ENCODE measurements around the gene GMEB2. TPM values are rescaled to one million over a fixed set of nuclear protein-coding genes. Genes with fewer than 3 reads are reported as not detected.
"Not testable (repeated sequence)": the region's sequence is repeated elsewhere in the genome, so short reads cannot be mapped to it uniquely, and the experiment has no call there.

GMEB2 gene
- total RNA-seq, 1 donor from 2014 or later: 7.3 TPM

DNA sequence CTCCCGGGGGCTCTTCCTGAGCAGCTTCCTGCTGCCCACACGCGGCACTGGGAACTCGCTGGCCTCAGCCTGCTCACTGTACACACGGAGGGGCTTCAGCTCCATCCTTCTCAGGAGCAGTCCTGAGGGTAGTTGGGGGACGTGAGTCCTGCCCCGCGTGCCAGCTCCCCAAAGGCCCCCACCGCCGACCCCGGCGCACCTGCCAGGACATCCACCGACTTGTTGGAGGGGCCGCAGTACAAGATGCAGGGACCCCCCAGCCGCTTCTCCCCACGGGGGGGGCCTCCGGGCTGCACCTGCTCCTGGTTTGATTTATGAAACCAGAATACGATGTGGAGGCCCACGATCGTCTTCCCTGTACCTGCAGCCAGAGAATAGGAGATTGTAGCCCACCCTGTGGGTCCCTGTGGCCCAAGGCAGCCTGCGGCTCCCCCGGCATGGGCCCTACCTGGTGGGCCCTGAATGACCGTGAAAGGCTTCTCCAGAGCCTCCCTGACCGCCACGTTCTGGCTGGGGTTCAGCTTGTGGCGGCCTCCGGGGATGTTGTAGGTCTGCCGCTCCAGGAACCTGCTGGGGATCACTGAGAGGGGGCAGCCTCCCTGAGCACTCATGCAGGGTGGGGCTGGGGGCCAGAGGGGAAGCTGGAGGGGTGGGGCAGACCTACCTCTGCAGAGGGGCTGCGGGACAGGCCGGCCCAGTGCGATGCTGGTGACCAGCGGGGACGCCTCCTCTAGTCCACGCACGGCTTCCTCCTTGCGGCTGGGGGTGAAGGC is 65.1 kb downstream of the GMEB2 start:
- DNase-seq (ENCODE audit: low read depth in 2 of 2): no peak

DNA sequence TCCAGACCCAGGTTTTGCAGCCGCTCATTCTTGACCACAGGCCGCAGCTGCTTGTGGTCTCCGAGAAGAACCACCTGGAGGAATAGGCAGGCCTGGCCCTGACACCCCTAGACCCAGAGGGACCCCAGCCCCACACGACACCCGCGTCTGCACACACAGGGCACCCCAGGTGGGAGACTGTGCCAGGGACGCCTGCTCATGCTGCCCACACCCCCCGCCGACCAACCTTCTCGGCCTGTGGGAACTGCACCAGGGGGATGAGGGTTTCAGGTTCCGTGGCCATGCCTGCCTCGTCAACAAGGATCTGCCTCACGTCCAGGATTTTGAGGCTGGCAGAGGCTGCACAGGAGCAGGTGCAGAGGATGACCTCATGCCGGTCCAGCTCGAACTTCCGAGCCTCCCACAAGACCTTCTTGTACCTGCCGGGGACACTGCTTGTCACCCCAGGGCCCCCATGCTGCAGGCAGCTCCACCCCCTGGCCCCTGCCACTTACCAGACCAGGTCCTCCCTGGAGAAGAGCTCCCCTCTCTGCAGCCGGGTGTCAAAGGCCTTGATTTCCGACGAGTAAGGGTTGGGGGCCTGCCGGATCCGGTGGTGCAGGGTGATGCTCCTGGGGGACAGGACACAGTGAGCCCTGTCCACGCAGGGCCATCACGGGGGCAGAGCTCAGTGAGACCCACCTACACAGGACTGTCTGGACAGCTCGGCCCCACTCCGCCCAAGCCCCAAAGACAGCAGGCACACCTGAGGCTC is 65.9 kb downstream of the GMEB2 start:
- DNase-seq (ENCODE audit: low read depth in 2 of 2): no peak

GRCh38 chr20:63560333-63560805 is 66.5 kb downstream of the GMEB2 start:
- no peak for DNase-seq (ENCODE audit: low read depth in 2 of 2)

DNA sequence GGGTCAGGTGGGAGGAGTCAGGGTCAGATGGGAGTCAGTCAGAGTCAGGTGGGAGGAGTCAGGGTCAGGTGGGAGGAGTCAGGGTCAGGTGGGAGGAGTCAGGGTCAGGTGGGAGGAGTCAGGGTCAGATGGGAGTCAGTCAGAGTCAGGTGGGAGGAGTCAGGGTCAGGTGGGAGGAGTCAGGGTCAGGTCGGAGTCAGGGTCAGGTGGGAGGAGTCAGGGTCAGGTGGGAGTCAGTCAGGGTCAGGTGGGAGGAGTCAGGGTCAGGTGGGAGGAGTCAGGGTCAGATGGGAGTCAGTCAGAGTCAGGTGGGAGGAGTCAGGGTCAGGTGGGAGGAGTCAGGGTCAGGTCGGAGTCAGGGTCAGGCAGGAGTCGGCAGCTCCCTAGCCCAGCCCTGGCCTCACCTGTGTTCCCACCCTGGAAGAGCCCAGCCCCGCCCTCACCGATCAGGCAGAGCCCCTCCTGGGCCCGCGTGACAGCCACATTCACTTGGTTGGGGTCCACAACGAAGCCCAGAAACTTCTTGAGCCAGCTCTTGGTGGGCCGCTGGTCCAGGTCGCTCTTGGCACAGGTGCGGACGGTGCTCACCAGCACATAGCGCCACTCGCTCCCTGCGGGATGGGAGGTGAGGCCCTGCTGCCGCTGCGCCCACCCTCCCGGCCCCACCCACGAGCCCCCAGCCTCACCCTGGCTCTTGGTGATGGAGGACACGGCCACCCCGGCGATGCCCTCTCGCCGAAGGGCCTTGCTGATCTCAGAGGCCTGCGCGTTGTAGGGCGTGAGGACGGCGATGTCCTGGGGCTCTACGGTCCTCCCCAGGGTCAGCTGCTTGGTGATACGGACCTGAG is 67.2 kb downstream of the GMEB2 start:
- DNase-seq (ENCODE audit: low read depth in 2 of 2): not testable (repeated sequence)

GRCh38 chr20:63558804-63559484 is 68.0 kb downstream of the GMEB2 start:
- DNase-seq (ENCODE audit: low read depth in 2 of 2): no peak

GRCh38 chr20:63557481-63557891 is 69.4 kb downstream of the GMEB2 start:
- DNase-seq (ENCODE audit: low read depth in 2 of 2): no peak

DNA sequence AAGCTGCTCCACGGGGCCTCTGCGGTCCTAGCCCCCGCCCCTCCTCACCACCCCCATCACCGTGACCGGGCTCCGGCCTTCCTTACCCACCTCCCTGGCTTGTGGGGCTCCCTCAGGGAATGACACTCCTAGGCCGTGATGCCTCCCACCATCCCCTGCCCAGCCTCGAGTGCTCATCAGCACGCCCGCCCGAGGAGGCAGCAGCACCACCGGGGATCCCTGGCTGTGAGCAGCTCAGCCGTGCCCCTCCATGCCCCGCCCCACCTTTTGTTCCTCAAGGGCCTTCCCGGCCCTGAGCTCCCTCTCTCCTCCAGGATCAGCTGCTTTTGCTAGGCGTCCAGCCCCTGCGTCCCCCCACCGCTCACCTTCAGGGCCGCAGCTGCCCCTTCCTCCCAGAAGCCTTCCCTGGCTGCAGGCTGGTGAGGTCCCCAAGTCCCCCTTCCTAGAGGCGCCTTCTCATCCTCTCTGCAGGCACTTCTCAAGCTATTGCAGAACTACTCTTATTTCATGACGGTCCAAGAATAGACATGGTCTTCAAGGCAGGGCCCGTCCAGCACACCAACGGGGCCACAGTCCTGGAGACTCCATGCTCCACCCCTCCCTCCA is 69.9 kb downstream of the GMEB2 start:
- DNase-seq (ENCODE audit: low read depth in 2 of 2): no peak

DNA sequence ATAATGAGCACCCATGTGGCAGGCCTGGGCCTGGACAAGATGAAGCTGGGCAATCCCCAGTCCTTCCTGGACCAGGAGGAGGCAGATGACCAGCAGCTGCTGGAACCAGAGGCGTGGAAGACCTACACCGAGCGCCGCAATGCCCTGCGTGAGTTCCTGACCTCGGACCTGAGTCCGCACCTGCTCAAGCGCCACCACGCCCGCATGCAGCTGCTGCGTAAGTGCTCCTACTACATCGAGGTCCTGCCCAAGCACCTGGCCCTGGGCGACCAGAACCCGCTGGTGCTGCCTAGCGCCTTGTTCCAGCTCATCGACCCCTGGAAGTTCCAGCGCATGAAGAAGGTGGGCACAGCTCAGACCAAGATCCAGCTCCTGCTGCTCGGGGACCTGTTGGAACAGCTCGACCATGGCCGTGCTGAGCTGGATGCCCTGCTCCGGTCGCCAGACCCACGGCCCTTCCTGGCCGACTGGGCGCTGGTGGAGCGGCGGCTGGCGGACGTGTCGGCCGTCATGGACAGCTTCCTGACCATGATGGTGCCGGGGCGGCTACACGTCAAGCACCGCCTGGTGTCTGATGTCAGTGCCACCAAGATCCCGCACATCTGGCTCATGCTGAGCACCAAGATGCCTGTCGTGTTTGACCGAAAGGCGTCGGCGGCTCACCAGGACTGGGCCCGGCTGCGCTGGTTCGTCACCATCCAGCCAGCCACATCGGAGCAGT is 71.1 kb downstream of the GMEB2 start:
- DNase-seq (ENCODE audit: low read depth in 2 of 2): no peak

GRCh38 chr20:63554361-63555278 is 72.3 kb downstream of the GMEB2 start:
- no peak for DNase-seq (ENCODE audit: low read depth in 2 of 2)

GRCh38 chr20:63553933-63554290 is 73.0 kb downstream of the GMEB2 start, which contains the start of gene FNDC11:
Gene FNDC11 (plus strand): TSS chr20:63554159. CDS start chr20:63555664, 1,505 bp downstream.
- DNase-seq (ENCODE audit: low read depth in 2 of 2): peak; percentile 45 to 60

GRCh38 chr20:63553251-63553932 is 73.5 kb downstream of the GMEB2 start:
- peak; percentile 95 to 98 for DNase-seq (ENCODE audit: low read depth in 2 of 2)

DNA sequence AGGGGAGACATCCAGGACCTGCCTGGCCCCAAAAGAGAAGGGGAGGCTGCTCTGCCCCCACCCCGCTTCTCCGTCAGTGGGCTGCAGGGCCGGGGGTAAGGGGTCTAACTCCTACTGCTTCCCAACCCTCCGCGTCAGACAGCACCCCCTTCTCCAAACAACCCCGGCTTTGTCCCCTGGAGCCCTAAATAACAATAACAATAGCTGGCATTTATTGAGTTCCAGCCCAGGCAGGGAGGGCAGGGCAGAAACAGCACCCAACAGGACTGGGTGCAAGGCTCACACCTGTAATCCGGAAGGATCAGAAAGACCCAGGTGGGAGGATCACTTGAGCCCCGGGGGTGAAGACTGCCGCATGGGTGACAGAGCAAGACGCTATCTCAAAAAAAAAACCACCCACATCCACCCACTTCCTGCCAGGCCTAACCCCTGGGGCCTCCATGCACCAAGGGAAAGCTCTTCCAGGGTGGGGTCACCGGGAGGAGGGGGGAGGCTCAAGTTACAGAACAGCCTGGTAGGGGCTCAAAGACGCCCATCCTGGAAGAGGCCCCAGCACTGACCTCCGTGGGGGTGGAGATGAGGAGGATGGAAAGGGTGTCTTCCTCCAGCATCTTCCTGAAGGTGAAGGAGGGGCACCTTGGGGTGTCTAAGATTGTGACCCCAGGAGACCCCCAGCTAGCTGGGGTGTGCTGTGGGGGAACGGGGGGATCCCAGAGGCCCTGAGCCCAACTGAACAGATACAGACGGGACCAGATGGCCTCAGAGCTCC is 74.2 kb downstream of the GMEB2 start:
- no peak for DNase-seq (ENCODE audit: low read depth in 2 of 2)

DNA sequence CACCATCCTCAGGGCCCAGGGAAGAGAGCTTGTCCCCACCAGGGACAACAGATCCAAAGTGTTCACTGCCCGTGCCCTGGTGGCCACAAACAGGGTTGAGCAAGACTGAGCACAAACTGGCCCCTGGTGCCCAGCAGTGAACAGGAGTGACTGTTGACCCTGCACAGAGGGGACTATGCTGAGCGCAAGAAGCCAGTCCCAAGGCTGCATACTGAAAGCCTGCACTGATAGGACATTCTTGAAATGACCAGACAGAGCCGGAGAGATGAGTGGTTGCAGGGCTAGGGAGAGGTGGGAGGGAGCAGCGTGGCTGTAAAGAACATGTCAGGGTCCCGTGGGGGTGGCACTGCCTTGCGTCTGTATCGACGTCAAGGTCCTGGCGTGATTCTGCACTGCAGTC is 75.8 kb downstream of the GMEB2 start:
- no peak for DNase-seq (ENCODE audit: low read depth in 2 of 2)

DNA sequence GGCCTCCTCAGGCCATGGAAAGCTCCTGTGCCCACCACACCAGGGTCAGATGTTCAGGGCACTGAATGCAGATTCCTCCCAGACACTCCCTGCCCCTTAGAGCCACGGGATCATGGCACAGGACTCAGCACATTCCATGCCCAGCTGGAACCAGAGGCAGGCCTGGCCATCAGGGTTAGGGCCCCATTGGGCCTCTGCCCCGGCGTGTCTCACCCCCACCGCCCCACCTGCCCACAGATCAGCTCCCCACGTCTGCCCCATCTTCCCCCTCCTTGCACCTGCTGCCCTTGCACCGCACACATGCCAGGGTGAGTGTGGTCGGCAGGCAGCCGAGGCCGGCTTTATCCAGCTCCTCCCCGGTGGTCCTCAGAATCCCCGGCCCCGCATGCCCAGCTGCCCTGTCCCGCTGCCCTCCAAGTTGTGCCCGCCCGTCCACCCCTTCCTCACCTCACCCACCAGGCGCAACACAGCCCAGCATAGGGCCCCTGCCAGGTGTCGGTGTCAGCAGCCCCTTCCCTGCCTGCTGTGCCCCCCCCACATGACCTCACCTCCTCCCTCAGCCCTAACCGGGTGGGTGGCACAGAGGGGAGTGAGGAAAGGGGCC is 77.1 kb downstream of the GMEB2 start:
- no peak for DNase-seq (ENCODE audit: low read depth in 2 of 2)

GRCh38 chr20:63549019-63549418 is 77.9 kb downstream of the GMEB2 start:
- DNase-seq (ENCODE audit: low read depth in 2 of 2): no peak

DNA sequence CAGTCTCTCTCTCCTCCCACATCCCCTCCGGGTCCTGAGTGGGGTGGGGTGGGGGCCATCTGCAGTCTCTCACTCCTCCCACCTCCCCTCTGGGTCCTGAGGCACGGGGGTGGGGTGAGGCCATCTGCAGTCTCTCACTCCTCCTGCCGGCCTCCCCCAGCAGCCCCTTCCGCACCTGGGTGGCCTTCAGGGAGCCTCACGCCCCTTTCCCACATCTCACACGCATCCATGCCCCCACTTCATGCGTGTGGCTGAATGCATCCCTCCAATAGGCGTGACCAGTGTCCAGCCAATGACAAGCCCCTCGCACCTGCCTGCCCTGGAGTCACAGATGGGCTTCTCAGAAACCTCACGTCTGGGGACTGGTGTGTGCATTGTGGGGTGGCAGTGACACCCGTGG is 78.4 kb downstream of the GMEB2 start:
- no peak for DNase-seq (ENCODE audit: low read depth in 2 of 2)

All from lung microvascular endothelial cell (primary cell).